ENCODE measurements around the gene SYNDIG1. TPM values are rescaled to one million over a fixed set of nuclear protein-coding genes. Genes with fewer than 3 reads are reported as not detected.
A peak's percentile ranks its signal among the peaks of the same experiment; 100 is the strongest.

SYNDIG1 gene
- polyA plus RNA-seq, 2 of the 4 experiments (the other 2 are of a cell fraction), result 0.96 to 2.6 TPM

GRCh38 chr20:24704899-24705298 is 235.5 kb downstream of the SYNDIG1 start:
- H3K4me2 ChIP-seq, result no peak overlapping the region
- no peaks in the 10 kb centered on the region for H3K9me3 ChIP-seq
- TF ChIP-seq PHF8 (IDR thresholded peaks at IDR 0.05; ENCODE audit: borderline replicate concordance, low read depth) (no peak), JUN (IDR thresholded peaks at IDR 0.05) (no peak), TFCP2L1 (CRISPR knock-in tag; IDR thresholded peaks at IDR 0.05) (no peak), POLR2AphosphoS2 (conservative IDR thresholded peaks at IDR 0.05; ENCODE audit: low read length) (no peak), PBX3 (IDR thresholded peaks at IDR 0.05) (no peak), ESRRA (IDR thresholded peaks at IDR 0.05; ENCODE audit: borderline replicate concordance, low read length) (no peak), GATA3 (IDR thresholded peaks at IDR 0.05; ENCODE audit: borderline replicate concordance) (no peak)
- TF ChIP-seq, protein P1, sequence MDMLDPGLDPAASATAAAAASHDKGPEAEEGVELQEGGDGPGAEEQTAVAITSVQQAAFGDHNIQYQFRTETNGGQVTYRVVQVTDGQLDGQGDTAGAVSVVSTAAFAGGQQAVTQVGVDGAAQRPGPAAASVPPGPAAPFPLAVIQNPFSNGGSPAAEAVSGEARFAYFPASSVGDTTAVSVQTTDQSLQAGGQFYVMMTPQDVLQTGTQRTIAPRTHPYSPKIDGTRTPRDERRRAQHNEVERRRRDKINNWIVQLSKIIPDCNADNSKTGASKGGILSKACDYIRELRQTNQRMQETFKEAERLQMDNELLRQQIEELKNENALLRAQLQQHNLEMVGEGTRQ (IDR thresholded peaks at IDR 0.05), result no peak
- no peak for FAIRE-seq
- no peaks in the 10 kb centered on the region for H3K4me1 ChIP-seq
- H3K27ac ChIP-seq, result no peak overlapping the region
- no peak for ATAC-seq
- POLR2A ChIA-PET, result no interaction called here
- CTCF ChIA-PET, result interaction anchor here (0.6 to 3.3 kb wide), 13 partner anchors 10 to 544 kb away, joined by 3 to 15 read pairs (median 4); no protein-coding TSS in a partner anchor
- DNase-seq (ENCODE audit: low read depth in 1 of 2, low spot score in 1 of 2), result no peak
- no peak overlapping the region for H3K4me3 ChIP-seq
- WGBS (ENCODE audit: missing lambda C conversion rate), result 84% methylated on average over 3 of the region's 3 CpGs

GRCh38 chr20:24705486-24705885 is 236.1 kb downstream of the SYNDIG1 start:
- H3K4me2 ChIP-seq, result no peak overlapping the region
- DNase-seq (ENCODE audit: low read depth in 1 of 2, low spot score in 1 of 2) (no peak), ATAC-seq (no peak), FAIRE-seq (no peak)
- H3K4me3 ChIP-seq, result no peak overlapping the region
- ChIA-PET POLR2A (interaction anchor here (0.6 kb wide), 1 partner anchor 768 kb away, joined by 3 read pairs; no protein-coding TSS in a partner anchor), CTCF (interaction anchor here (0.6 to 3.3 kb wide), 14 partner anchors 9 to 544 kb away, joined by 3 to 15 read pairs (median 4); no protein-coding TSS in a partner anchor)
- TF ChIP-seq EHF (CRISPR knock-in tag; IDR thresholded peaks at IDR 0.05), result no peak
- TF ChIP-seq RAD21 (conservative IDR thresholded peaks at IDR 0.05 in 1 of 2, IDR thresholded peaks at IDR 0.05 in 1 of 2), result 0 out of 5 replicates have a peak, but pooled peaks of 1 of the 2 experiments have one; percentile 16
- no peak for TF ChIP-seq PBX3 (IDR thresholded peaks at IDR 0.05)
- no peak for TF ChIP-seq HDAC2 (IDR thresholded peaks at IDR 0.05)
- 68% methylated on average over 4 of the region's 4 CpGs for WGBS (ENCODE audit: missing lambda C conversion rate)
- H3K27ac ChIP-seq, result no peak overlapping the region
- no peaks in the 10 kb centered on the region for H3K4me1 ChIP-seq
- H3K9me3 ChIP-seq, result no peaks in the 10 kb centered on the region

DNA sequence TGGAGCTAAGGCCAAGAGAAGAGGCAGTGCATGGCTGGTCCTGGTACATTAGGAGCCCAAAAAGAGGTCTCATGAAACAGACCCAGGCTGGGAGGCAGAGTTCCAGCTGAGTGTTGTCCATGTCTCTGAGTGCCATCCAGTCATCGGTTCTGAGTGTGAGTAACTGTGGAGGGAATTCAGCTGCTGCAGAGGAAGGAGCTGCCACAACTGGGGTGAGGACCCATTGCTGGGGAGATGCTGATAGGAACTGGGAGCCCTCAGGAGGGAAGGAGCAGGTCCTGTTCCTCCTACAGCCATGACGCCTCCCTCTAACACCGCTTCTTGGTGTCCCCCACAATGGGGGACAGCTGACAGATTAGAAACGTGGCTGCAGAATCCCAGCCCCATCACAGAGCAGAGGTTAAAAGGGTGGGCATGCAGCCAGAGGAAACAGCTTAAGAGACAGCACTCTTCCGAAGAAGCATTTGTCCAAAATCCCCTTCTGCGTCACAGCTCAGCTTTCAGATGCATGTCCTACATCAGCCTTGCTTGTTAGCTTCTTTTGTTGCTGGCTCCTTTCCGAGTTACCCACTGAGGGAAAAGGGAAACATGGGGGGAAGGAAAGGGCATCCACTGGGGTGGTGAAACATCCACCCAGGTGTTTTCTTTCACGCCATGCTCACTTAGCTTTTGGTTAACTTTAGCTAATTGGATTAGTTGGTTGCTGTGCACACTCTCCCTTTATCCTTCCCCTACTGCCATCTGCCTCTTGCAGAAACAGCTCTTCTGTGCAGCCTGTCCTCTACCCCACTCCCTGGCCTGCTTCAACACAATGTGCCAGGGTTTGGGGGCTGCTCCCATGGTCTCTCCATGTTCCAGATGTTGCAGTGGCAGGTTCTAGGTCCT is 239.2 kb downstream of the SYNDIG1 start:
- ATAC-seq, result 0 out of 6 replicates have a peak, but pooled peaks of 1 of the 2 experiments have one; percentile 19
- DNase-seq (ENCODE audit: low read depth in 1 of 2, low spot score in 1 of 2), result no peak
- Histone ChIP-seq H3K4me1 (no peaks in the 10 kb centered on the region), H3K9me3 (peaks cover 3% of the 10 kb centered on the region; the same call in 1 of the 3 replicates), H3K27ac (no peak overlapping the region), H3K4me3 (no peak overlapping the region), H3K4me2 (no peak overlapping the region)
- 58% methylated on average over 8 of the region's 8 CpGs for WGBS (ENCODE audit: missing lambda C conversion rate)
- no peak for FAIRE-seq
- TF ChIP-seq ZFP36 (IDR thresholded peaks at IDR 0.05; ENCODE audit: borderline replicate concordance, partially characterized antibody), result no peak
- ChIA-PET CTCF (interaction anchor here (0.7 to 2.8 kb wide), 7 partner anchors 13 to 548 kb away, joined by 3 to 6 read pairs (median 4); no protein-coding TSS in a partner anchor), POLR2A (no interaction called here)
